ENCODE data around the gene CRISPLD2. TPM values are rescaled to one million over a fixed set of nuclear protein-coding genes. Genes with fewer than 3 reads are reported as not detected.

CRISPLD2 gene
- total and polyA plus RNA-seq, 10 of the 15 experiments (the other 5 are each of a cell fraction or from before 2014, with no cell fraction given) = 0.03 to 0.30 (median 0.08) TPM; not detected in 5

- BruUV-seq (replicated peaks) = no TSS peak
- no peaks in the 10 kb centered on the region for H3K79me2 ChIP-seq (ENCODE audit: control insufficient read depth, insufficient read depth, low read length)
- no peaks in the 10 kb centered on the region for H3K4me1 ChIP-seq (ENCODE audit: control insufficient read depth, insufficient read depth, low read length)
- 43% methylated on average over 5 of the region's 6 CpGs for WGBS (ENCODE audit: insufficient coverage, insufficient replicate concordance, low lambda C conversion rate, missing lambda C conversion rate)
- TF ChIP-seq NKRF (conservative IDR thresholded peaks at IDR 0.05) (no peak), RBBP5 (conservative IDR thresholded peaks at IDR 0.05) (no peak), MTA3 (IDR thresholded peaks at IDR 0.05; ENCODE audit: borderline replicate concordance, low read length) (no peak), SMC3 (IDR thresholded peaks at IDR 0.05; ENCODE audit: borderline replicate concordance, low read length) (no peak), BCL11A (IDR thresholded peaks at IDR 0.05; ENCODE audit: low read depth, low read length) (no peak), BRCA1 (IDR thresholded peaks at IDR 0.05; ENCODE audit: low read depth, low read length) (no peak), ZBTB40 (IDR thresholded peaks at IDR 0.05; ENCODE audit: borderline replicate concordance) (no peak), PRDM15 (CRISPR knock-in tag; IDR thresholded peaks at IDR 0.05) (no peak), IKZF1 (conservative IDR thresholded peaks at IDR 0.05) (no peak), KDM1A (IDR thresholded peaks at IDR 0.05; ENCODE audit: borderline replicate concordance) (no peak), STAT1 (conservative IDR thresholded peaks at IDR 0.05) (no peak), SIN3A (IDR thresholded peaks at IDR 0.05; ENCODE audit: low read depth, low read length) (no peak), SMAD1 (IDR thresholded peaks at IDR 0.05; ENCODE audit: low read depth, partially characterized antibody) (no peak), CREM (IDR thresholded peaks at IDR 0.05; ENCODE audit: low read depth) (no peak)
- DNase-seq (ENCODE audit: low read depth, low spot score) (no peak), ATAC-seq (no peak), FAIRE-seq (no peak)
- intact Hi-C loops (cut with micrococcal nuclease; ENCODE audit: unreplicated experiment) = no loop called here
- no peak overlapping the region for H3K9ac ChIP-seq (ENCODE audit: control insufficient read depth, insufficient read depth, low read length)
- no peaks in the 10 kb centered on the region for H3K9me3 ChIP-seq (replicated peaks; ENCODE audit: control insufficient read depth, insufficient read depth, low read length)
- ChIA-PET POLR2A (no interaction called here), SMC1A (ENCODE audit: uncharacterized antibody, unreplicated experiment) (no interaction called here), RAD21 (ENCODE audit: unreplicated experiment) (interaction anchor here (1.1 kb wide), 1 partner anchor 76 kb away, joined by 3 read pairs; no protein-coding TSS in a partner anchor), CTCF (no interaction called here)
- H3K36me3 ChIP-seq (ENCODE audit: control insufficient read depth in 2 of 2, insufficient read depth in 2 of 2, low read length in 1 of 2) = no peaks in the 10 kb centered on the region
- no peak overlapping the region for H3K27ac ChIP-seq (ENCODE audit: control insufficient read depth, insufficient read depth)
- peaks cover 0 to 2% of the 10 kb centered on the region in 2 experiments; a peak in 3 of 4 replicates for H3K27me3 ChIP-seq (replicated peaks in 1 of 2; ENCODE audit: control insufficient read depth in 2 of 2, insufficient read depth in 2 of 2, low read length in 1 of 2)
- no peak overlapping the region for H3K4me3 ChIP-seq
- H4K20me1 ChIP-seq (ENCODE audit: control insufficient read depth, insufficient read depth) = no peaks in the 10 kb centered on the region
- no peak overlapping the region for H3K4me2 ChIP-seq (ENCODE audit: control insufficient read depth, insufficient read depth)
- in situ Hi-C loops (cut with MboI) = no loop called here
- H2AFZ ChIP-seq (ENCODE audit: control insufficient read depth, low read depth, low read length) = no peak overlapping the region
Measured at GRCh38 chr16:84849751-84850150, 30.0 kb downstream of the CRISPLD2 start.

Data from GM12878 (cell line).